HG03571 (cell line): ENCODE measurements around the gene ZHX3.

Experiments
- ATAC-seq: cut with Tn5 transposase; IDR thresholded peaks from one replicate; pipeline ENCODE4 v1.9.1; 2021; ENCODE audit not compliant: unreplicated experiment

Gene ZHX3

DNA sequence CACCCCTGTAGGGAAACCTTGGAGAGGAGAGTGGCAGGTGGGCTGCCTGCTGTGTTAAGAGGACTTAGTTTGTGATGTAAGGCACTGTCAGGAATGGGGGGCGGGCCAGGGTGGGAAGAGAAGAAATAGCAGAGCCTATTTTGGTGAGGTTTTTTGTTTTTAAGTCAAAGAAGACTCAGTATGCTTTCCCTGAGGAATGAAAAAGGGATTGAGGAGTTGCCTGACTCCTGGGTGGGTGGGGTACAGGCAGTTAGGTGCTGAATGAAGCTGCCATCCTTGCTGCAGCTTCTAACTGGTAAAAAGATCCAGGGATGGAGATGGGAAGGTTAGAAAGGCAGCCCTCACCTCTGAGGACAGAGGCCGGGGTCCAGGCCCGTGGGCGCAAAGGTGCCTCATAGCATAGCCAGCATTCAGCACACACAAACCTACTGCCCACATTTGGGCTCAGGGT is 142.3 kb downstream of the ZHX3 start:
- no peak for ATAC-seq

DNA sequence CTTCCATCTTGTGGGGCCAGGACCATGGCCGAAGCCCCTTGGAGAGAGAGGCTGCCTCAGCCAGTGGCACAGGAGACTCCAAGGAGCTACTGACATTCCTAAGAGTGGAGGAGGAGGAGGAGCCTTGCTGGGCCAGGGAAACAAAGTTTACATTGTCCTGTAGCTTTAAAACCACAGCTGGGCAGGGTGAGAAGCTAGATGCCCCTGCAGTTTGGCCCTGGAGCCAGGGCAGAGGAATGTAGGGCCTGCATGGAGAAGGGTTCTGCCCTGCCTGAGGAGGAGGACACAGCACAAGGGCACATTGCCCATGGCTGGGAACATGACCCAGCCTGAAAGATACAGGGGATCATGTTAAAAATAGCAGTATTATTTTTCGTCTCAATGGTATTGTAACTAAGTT is 142.7 kb downstream of the ZHX3 start:
- ATAC-seq: no peak

DNA sequence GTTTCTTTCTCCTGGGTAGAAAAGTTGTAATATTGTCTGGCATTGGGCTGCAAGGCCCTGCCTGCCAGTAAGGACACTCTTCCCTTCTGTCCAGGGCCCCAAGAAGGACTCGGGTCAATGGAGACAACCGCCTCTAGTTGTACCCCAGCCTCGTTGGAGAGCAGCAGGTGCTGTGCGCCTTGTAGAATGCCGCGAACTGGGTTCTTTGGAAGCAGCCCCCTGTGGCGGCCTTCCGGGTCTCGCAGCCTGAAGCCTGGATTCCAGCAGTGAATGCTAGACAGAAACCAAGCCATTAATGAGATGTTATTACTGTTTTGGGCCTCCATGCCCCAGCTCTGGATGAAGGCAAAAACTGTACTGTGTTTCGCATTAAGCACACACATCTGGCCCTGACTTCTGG is 143.2 kb downstream of the ZHX3 start:
- ATAC-seq: no peak

DNA sequence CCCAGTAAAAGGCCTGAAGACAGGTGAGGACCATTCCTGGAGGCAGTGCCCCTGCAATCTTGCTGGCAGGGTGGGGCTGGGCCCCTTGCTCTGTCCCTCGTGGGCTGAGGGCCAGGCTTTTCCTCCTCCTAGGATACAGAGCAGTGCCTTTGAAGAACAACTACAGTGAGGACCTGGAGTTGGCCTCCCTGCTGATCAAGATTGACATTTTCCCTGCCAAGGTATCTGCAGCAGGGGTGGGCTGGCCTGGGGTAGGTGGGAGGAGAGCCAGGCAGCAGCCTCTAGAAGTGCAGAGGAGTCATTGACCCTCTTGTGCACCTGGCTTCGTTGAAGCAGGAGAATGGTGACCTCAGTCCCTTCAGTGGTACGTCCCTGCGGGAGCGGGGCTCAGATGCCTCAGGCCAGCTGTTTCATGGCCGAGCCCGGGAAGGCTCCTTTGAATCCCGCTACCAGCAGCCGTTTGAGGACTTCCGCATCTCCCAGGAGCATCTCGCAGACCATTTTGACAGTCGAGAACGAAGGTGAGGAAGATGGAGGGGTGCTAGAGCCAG is 143.7 kb downstream of the ZHX3 start:
- no peak for ATAC-seq

DNA sequence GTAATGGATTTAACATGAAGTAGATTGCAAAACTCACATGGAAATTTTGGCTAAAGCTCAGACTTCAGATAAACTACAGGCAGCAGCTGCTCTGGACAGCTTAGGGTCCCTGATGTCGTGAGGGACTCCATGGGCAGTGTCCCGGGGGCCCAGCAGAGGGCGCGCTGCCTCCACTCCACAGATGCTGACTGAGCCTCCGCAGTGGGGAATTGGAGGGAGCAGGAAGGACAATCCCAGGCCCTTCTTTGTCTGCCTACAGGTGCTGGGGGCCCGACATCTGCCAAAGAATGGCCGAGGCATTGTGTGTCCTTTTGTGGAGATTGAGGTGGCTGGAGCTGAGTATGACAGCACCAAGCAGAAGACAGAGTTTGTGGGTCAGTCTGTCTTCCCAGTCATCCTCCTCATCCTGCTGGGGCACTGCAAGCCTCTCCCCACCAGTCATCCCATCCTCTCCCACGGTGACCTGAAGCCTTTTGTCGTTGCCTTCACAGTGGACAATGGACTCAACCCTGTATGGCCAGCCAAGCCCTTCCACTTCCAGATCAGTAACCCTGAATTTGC is 144.3 kb downstream of the ZHX3 start:
- ATAC-seq: no peak

DNA sequence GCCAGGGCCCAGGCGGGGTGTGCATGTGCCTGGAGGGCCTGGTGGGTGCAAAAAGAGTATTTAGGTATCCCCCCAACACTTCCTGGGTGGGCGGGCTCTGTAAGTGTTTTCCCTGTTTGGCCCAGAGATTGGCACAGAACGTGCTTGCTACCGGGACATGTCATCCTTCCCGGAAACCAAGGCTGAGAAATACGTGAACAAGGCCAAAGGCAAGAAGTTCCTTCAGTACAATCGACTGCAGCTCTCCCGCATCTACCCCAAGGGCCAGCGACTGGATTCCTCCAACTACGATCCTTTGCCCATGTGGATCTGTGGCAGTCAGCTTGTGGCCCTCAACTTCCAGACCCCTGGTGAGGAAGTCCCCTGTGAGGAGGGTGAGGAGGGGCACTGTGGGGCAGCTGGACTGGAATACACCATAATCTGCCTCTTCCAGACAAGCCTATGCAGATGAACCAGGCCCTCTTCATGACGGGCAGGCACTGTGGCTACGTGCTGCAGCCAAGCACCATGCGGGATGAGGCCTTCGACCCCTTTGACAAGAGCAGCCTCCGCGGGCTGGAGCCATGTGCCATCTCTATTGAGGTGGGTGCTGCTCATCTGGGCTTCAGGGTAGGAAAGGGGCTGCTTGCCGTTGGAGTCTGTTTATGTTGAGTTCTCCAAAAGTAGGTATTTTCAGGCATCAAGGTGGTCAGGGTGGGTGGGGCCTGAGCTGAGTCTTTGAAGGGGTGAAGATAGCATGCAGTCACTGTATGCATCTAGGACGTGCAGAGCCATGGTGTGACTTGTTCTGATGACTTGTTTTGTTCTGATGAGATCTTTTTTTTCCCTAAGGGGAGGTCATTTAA is 145.0 kb downstream of the ZHX3 start:
- ATAC-seq: no peak

DNA sequence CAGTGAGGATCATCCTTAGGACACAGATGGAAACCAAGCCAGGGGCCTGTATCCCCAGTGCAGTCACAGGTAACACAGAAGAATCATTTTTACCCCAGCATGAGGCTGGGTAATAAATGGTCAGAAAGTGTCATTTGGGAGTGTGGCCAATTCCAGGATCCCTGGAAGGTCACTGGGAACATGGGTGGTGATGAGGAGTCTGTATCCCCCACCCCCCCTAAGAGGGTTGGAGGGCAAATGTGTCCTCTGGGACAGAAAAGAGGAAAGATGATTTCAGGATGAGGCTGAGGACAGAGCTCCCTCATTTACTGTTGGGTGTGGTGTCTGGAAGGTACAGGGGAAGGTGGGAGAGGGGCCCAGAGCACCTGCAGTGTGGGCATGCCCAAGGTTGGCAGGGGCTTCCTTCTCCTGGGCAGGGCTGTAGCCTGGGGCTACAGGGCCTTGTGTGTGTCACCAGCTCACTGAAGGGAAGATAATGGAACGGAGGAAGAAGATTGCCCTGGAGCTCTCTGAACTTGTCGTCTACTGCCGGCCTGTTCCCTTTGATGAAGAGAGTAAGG is 145.7 kb downstream of the ZHX3 start:
- ATAC-seq: no peak

DNA sequence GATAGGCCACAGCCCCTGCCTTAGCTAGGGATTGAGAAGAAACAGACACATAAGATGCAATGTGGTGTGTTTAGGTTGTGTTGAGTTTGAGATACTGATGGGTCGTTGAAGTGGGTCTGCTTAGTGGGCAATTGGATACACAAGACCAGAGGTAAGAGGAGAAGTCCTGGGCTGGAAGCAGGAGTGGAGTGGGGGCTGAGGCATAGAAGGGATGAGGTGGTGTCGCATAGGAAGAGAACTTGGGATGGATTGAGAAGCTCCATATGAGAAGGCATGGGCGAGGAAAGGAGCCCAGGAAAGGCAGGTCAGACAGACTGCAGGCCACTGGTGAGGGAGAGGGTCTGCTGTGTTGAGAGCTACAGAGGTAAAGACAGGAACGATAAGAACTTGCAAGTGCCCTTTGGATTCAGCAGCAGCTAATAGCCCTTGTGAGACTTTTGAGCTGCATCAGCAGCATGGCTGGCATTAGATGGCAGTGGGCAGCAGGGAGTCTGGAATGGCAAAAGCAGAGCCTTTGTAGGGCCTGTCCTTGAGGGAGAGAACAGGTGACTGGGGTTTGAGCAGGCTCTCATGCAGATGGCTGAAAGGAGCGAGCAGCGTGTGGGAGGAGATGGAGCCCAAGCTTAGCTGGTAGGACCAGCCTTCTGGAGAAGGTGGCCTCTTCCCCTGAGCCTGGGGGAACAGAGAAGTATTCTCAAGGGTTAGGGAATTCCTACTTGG is 147.0 kb downstream of the ZHX3 start:
- no peak for ATAC-seq

DNA sequence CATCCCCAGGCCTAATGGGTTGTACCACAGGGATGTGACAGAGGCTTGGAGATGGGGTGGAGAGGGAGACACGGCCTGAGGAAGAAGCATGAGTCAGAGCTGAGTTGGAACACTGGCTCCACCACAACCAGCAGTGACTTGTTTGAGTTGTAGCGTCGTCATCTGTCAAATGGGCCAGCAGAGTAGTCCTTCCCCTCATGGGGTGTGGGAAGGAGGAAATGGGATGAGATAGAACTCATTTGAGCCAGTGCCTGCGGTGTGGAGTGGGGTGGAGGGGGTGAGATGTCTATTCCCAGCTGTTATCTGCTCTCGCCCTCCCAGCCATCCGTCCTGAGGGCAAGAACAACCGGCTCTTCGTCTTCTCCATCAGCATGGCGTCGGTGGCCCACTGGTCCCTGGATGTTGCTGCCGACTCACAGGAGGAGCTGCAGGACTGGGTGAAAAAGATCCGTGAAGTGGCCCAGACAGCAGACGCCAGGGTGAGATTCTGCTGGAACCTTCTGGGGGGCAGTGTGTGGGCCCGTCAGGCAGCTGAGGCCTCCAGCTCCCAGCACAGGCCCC is 147.7 kb downstream of the ZHX3 start:
- no peak for ATAC-seq

DNA sequence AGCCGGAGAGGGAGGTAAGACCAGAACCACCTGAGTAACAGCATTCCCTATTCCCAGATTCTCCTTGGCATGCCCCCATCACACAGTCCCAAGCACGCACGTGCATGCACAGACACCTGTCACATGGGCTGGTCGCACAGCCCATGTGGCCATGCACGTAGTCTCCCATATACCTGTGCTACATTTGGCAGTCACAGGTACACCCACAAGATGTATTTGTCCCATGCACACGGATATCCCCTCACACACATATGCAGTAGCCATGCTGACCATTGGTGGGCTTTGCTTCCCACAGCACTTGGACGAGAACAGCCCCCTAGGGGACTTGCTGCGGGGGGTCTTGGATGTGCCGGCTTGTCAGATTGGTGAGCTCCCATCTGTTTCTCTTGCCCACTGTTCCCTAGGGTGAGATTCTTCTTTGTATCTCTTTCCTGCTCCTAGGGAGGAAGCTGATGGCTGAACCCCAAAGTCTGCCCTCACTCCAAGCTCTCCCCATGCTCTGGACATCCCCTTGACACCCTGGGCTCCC is 148.3 kb downstream of the ZHX3 start:
- ATAC-seq: no peak

DNA sequence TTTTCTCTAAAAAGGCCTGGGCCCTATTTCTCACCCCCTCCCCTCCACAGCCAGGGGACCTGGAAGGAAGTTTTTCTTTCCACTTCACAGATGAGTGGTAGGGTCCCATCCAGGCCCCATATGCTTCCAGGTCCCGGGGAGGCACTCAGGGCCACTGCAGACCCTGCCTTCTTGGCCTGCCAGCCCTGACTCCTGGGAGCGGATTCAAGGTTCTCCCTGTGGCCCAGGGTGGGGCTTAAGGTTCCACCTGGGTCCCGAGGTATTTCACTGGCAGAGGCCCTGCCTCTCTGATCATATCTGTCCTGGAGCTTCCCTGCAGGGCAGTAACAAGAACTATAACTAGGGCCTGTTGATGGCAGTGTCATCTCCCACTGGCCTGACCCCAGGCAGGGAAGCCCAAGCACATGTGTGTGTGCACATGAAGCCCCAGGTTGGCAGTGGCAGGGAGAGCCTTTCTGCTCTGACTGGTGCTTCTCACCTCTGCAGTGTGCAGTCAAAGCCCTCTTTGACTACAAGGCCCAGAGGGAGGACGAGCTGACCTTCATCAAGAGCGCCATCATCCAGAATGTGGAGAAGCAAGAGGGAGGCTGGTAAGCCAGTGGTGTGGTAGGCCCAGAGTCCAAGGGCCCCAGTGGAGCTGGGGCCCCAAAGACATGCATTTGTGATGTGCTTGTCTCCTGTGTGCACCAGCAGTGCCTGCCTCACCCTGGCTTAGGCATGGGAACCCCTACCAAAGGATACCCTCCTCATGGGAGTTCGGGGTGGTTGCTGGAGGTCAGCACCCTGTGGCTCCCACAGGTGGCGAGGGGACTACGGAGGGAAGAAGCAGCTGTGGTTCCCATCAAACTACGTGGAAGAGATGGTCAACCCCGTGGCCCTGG is 149.0 kb downstream of the ZHX3 start:
- no peak for ATAC-seq

DNA sequence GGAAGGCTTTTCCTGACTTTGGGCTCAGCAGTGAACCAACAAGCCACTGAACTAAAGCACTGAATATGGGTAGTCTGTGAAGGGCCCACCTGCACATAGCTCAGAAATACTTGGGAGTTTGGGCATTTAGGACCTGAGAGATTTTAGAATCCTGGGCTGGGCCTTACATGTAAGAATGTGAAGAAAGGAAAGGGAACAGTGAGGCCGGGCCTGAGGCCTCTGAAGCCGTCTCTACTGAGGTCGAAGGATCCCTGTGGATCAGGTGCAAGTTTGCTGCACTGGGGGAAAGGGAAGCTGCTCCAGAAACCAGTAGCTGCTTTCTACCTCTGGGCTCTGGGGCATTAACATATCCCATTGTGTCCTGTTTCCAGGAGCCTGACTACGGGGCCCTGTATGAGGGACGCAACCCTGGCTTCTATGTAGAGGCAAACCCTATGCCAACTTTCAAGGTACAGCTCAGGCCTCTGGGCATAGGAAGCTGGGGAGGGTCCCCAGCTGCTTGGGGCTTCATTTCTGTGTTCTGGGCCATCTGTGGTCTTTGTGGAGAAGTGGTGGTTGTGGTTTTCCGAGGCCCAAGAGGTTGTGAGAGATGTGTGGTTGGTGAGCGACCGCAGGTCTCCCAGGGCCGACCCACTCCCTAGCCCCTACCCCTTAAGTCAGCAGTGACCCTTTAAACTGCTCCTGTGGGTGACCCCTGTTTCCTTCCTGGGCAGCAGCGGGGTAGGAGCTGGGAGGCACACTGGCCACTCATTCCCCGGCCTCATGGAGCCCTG is 149.9 kb downstream of the ZHX3 start:
- no peak for ATAC-seq

DNA sequence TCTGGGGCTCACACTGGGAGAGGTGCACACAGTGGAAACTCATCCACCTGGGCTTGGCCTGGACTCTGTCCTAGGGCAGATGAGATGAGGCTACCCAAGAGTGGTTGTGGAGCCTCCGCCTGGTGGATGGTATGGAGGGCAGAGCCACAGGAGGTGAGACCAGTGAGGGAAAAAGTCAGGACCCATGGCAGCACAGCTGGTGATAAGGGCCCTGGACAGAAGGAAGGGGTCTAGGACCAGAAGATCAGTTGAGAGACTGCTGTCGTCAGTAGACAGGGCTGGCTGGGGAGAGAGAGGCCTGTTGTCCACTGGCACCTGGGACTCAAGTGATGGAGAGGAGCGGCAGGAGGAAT is 150.4 kb downstream of the ZHX3 start:
- ATAC-seq: no peak

DNA sequence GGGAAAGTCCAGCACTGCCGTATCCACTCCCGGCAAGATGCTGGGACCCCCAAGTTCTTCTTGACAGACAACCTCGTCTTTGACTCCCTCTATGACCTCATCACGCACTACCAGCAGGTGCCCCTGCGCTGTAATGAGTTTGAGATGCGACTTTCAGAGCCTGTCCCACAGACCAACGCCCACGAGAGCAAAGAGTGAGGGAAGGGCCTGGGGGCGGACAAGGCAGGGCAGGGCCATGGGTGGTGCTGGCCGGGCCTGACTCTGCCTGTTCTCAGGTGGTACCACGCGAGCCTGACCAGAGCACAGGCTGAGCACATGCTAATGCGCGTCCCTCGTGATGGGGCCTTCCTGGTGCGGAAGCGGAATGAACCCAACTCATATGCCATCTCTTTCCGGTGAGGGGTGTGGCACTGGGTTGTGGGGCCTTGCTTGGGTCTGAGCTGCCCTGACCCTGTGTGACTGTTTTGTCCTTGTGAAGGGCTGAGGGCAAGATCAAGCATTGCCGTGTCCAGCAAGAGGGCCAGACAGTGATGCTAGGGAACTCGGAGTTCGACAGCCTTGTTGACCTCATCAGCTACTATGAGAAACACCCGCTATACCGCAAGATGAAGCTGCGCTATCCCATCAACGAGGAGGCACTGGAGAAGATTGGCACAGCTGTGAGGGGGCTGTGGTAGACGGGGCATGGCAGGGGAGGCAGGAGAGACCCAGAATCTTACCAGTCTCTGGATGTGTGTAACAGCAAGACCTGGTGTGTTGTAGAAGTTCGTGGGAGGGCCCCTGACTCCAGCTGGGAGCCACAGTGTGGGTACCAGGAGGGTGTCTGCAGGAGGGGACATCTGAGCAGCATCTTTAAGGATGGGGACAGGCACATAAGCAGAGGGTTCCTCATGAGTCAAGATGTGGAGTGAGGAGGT is 151.1 kb downstream of the ZHX3 start:
- ATAC-seq: no peak

DNA sequence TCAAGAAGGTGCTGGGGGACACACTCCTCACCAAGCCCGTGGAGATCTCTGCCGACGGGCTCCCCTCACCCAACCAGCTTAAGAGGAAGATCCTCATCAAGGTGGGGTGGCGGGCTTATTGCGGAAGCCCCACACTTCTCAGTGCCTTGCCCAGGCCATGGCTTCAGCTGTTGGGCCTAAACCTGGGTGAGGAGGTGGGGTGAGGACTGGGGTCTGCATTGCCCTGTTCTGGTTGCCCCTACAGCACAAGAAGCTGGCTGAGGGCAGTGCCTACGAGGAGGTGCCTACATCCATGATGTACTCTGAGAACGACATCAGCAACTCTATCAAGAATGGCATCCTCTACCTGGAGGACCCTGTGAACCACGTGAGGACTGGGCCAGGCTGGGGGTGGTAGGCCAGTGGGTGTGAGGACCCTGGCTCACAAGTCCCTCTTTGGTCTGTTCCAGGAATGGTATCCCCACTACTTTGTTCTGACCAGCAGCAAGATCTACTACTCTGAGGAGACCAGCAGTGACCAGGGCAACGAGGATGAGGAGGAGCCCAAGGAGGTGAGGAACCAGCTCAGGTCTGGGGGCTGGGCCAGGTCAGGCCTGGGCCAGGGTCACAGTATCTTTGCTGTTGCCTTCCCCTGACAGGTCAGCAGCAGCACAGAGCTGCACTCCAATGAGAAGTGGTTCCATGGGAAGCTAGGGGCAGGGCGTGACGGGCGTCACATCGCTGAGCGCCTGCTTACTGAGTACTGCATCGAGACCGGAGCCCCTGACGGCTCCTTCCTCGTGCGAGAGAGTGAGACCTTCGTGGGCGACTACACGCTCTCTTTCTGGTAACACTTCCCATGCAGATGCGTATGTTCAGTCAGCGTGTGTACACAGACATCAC is 152.3 kb downstream of the ZHX3 start:
- ATAC-seq: no peak

DNA sequence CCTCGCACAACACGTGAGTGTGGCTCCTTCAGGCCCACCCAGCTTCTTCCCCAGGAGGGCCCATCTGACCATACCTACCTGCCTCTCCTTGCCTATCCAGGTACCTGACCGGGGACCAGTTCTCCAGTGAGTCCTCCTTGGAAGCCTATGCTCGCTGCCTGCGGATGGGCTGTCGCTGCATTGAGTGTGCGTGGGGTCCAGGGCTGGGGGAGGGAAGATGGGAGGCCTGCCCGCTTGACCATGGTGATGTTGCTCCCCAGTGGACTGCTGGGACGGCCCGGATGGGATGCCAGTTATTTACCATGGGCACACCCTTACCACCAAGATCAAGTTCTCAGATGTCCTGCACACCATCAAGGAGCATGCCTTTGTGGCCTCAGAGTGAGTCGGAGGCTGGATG is 153.7 kb downstream of the ZHX3 start:
- no peak for ATAC-seq

DNA sequence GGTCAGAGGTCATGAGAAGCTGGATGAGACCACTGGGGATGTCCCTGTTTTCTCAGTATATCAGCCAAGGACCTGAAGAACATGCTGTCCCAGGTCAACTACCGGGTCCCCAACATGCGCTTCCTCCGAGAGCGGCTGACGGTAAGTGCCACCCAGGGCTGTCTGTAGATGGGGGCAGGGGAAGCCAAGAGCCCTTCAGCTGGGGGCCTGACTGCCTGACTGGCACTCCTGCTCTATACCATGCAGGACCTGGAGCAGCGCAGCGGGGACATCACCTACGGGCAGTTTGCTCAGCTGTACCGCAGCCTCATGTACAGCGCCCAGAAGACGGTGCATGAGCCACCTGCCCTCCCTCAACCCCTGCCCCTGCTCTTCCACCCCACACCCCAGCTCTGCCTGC is 155.1 kb downstream of the ZHX3 start:
- ATAC-seq: no peak
